Mesenteric fat pad (tissue), 1 donor: Measurements from ENCODE around the gene GMCL2. TPM values are rescaled to one million over a fixed set of nuclear protein-coding genes. Genes with fewer than 3 reads are reported as not detected.

Experiments used
- DNase-seq: peaks from one replicate; pipeline ENCODE4 v3.0.0-alpha.2; 2020; ENCODE audit warnings: low spot score
- total RNA-seq: library from RNA; stranded (reverse); fragmentation: NEBNext Ultra II Directional; extraction: Animal tissue kit (Norgen Biotek cat#: 25700); gene quantifications from one replicate; pipeline ENCODE4 v1.2.1, GENCODE V29; 2021
- donor health status: DM: yes; HTN: yes; CAD: no.

The GMCL2 gene
- total RNA-seq, 1 donor from 2014 or later, result not detected

GRCh38 chr5:178182158-178182876 lies 4.9 kb downstream of the GMCL2 start:
- no peak for DNase-seq

GRCh38 chr5:178180141-178180863 lies 6.9 kb downstream of the GMCL2 start:
- DNase-seq, result no peak

GRCh38 chr5:178177569-178177968 lies 9.6 kb downstream of the GMCL2 start:
- DNase-seq, result no peak

GRCh38 chr5:178176791-178177190 lies 10.4 kb downstream of the GMCL2 start:
- no peak for DNase-seq

GRCh38 chr5:178174456-178174855 lies 12.7 kb downstream of the GMCL2 start:
- DNase-seq, result no peak

GRCh38 chr5:178170455-178170854 lies 16.7 kb downstream of the GMCL2 start:
- DNase-seq, result no peak

- no peak for DNase-seq
These were observed 21.6 kb downstream of the GMCL2 start for GRCh38 chr5:178165581-178165980.

- DNase-seq, result peak; percentile 95
These were observed 23.1 kb downstream of the GMCL2 start for GRCh38 chr5:178163772-178164735.

- no peak for DNase-seq
These were observed 24.7 kb downstream of the GMCL2 start for GRCh38 chr5:178162481-178162880.

- DNase-seq, result no peak
These were observed 27.0 kb downstream of the GMCL2 start for GRCh38 chr5:178160176-178160575.

- DNase-seq, result no peak
These were observed 32.1 kb downstream of the GMCL2 start for GRCh38 chr5:178155065-178155464.

- DNase-seq, result peak; percentile 98
These were observed 33.4 kb downstream of the GMCL2 start, which contains the start of gene NHP2 for GRCh38 chr5:178153530-178154340. NHP2 (minus strand) TSS chr5:178153885; CDS start chr5:178153817, 68 bp downstream.

- DNase-seq, result no peak
These were observed 34.4 kb downstream of the GMCL2 start for GRCh38 chr5:178152491-178153444.

- DNase-seq, result no peak
These were observed 36.0 kb downstream of the GMCL2 start for GRCh38 chr5:178150977-178151734.

- no peak for DNase-seq
These were observed 37.8 kb downstream of the GMCL2 start for GRCh38 chr5:178149199-178149932.

GRCh38 chr5:178147406-178147805 lies 39.8 kb downstream of the GMCL2 start:
- no peak for DNase-seq

- no peak for DNase-seq
These were observed 41.0 kb downstream of the GMCL2 start for GRCh38 chr5:178145965-178146820.
